Testis (tissue), 3 donors: ENCODE results near the gene RHEX. TPM values are rescaled to one million over a fixed set of nuclear protein-coding genes. Genes with fewer than 3 reads are reported as not detected.
"Not testable (repeated sequence)": the region's sequence is repeated elsewhere in the genome, so short reads cannot be mapped to it uniquely, and the experiment has no call there.

Source experiments
- DNase-seq: peaks from one replicate; pipeline ENCODE4 v3.0.0-alpha.2; 2019
- H3K27ac ChIP-seq, 2 donors: fragments of 200-600 bp; sonication (generic); one replicate each; pipeline ENCODE4 v1.5.1; 2019
- H3K27me3 ChIP-seq: fragments of 200-600 bp; sonication (generic); one replicate; pipeline ENCODE4 v1.5.1; 2019
- H3K36me3 ChIP-seq: fragments of 200-600 bp; sonication (generic); one replicate; pipeline ENCODE4 v1.5.1; 2017; ENCODE audit warnings: low read depth; ENCODE audit errors: missing control alignments
- H3K4me1 ChIP-seq: fragments of 200-600 bp; sonication (generic); one replicate; pipeline ENCODE4 v1.5.1; 2019
- H3K4me3 ChIP-seq, 2 donors: fragments of 200-600 bp; sonication (generic); one replicate each; pipeline ENCODE4 v1.5.1; 2017 to 2019
- H3K9me3 ChIP-seq: fragments of 200-600 bp; sonication (generic); one replicate; pipeline ENCODE4 v1.5.1; 2017
- POLR2A ChIP-seq: fragments of 450-650 bp; IDR thresholded peaks from one replicate; pipeline ENCODE4 v1.6.1; 2017; ENCODE audit warnings: antibody characterized with exemption, mild to moderate bottlenecking, moderate library complexity
- WGBS, 2 donors: methylation state at CpG; one replicate each; pipeline ENCODE4 v1.1.5; 2018; 5-methylcytosine and 5-hydroxymethylcytosine counted together
- intact Hi-C: fragments of 100-400 bp; cut with DNase I; formaldehyde crosslinking; loops from one replicate; pipeline ENCODE4 v1.15.1; 2023; ENCODE audit warnings: low total_unique reads
- polyA plus RNA-seq: library from polyadenylated mRNA; stranded (reverse); fragments of 350-450 nt; fragmentation: Illumina TruSeq; extraction: RNeasy Lipid Tissue Mini Kit (QIAGEN cat#74804); gene quantifications from one replicate; pipeline ENCODE4 v1.2.3, GENCODE V29; 2014; ENCODE audit warnings: low read depth, low replicate concordance; ENCODE audit not compliant: insufficient read depth
- total RNA-seq, 2 donors: library from RNA; depleted of rRNA; stranded (reverse); fragments of >200 nt; gene quantifications; one replicate each; pipeline ENCODE4 v1.2.3, GENCODE V29; 2016
- TF ChIP-seq, protein P1 (sequence below), 3 experiments: fragments of 450-650 bp in 2 of 3; fragments of 200-600 bp in 1 of 3; sonication (generic) in 1 of 3; IDR thresholded peaks; one replicate each; pipeline ENCODE4 v1.5.1; 2016 to 2019; ENCODE audit warnings: antibody characterized with exemption in 3 of 3, mild to moderate bottlenecking in 2 of 3, moderate library complexity in 1 of 3

The RHEX gene
- total and polyA plus RNA-seq, 3 donors from 2014 or later: 2.4 to 3.0 (median 2.9) TPM

DNA sequence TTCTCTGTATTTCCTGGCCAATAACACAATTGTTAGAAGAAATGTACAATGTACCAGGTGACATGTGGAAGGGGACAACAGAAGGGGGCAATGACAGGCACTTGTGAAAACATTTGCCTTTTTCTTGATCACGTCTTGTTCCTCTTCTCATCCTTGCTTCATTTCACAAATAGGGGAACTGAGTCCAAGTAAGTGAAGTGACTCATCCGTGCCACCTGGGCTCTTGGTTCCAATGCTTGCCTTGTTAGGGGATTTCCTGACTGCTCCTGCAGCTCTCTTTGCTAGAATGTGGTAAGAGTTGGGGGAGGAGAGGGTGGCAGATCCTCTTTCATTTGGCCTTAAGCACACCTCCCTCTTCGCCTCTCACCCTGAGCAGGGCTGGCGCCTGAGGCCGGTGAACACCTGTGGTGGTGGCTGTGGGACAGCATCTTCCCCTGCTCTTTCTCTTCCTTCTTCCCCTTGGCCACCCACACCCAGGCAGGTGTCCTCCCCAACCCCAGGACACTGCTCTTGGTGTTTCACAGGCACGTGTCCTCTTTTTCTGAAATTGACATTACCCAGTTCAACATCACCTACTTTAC, 2.2 kb upstream of the RHEX start:
- no peaks in the 10 kb centered on the region for H3K9me3 ChIP-seq
- no peaks in the 10 kb centered on the region for H3K4me1 ChIP-seq
- H3K4me3 ChIP-seq: no peak overlapping the region
- DNase-seq: no peak
- no peaks in the 10 kb centered on the region for H3K27me3 ChIP-seq
- no peaks in the 10 kb centered on the region for H3K36me3 ChIP-seq
- TF ChIP-seq, protein P1, sequence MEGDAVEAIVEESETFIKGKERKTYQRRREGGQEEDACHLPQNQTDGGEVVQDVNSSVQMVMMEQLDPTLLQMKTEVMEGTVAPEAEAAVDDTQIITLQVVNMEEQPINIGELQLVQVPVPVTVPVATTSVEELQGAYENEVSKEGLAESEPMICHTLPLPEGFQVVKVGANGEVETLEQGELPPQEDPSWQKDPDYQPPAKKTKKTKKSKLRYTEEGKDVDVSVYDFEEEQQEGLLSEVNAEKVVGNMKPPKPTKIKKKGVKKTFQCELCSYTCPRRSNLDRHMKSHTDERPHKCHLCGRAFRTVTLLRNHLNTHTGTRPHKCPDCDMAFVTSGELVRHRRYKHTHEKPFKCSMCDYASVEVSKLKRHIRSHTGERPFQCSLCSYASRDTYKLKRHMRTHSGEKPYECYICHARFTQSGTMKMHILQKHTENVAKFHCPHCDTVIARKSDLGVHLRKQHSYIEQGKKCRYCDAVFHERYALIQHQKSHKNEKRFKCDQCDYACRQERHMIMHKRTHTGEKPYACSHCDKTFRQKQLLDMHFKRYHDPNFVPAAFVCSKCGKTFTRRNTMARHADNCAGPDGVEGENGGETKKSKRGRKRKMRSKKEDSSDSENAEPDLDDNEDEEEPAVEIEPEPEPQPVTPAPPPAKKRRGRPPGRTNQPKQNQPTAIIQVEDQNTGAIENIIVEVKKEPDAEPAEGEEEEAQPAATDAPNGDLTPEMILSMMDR (IDR thresholded peaks at IDR 0.05): no peak
- no peak for TF ChIP-seq POLR2A
- intact Hi-C loops: no loop called here
- 87 to 94% methylated on average over 6 of the region's 6 CpGs for WGBS, 2 donors
- H3K27ac ChIP-seq: no peak overlapping the region

DNA sequence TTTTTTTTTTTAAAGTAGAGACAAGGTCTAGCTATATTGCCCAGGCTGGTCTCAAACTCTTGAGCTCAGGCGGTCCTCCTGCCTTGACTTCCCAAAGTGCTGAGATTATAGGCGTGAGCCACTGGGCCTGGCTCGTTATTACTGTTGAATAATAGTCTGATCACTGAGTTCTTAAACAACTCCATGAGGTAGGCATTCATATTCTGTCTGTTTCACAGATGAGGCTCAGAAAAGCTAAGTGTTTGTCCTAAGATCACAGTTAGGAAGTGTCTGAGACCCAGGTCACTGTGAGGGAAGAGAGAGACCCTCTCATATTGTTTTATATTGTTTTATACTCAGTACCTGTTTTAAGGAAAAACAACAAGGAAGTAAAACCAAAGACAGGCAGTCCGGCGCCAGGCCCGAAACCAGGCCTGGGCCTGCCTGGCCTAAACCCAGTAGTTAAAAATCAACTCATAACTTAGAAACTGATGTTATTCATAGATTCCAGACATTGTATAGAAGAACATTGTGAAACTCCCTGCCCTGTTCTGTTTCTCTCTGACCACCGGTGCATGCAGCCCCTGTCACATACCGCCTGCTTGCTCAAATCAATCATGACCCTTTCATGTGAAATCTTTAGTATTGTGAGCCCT, 625 bp upstream of the RHEX start:
- H3K27me3 ChIP-seq, H3K9me3 ChIP-seq, intact Hi-C loops, H3K36me3 ChIP-seq, DNase-seq, H3K27ac ChIP-seq, H3K4me3 ChIP-seq, H3K4me1 ChIP-seq: not testable (repeated sequence)
- WGBS, 2 donors: 91 to 98% methylated on average over 6 of the region's 8 CpGs

DNA sequence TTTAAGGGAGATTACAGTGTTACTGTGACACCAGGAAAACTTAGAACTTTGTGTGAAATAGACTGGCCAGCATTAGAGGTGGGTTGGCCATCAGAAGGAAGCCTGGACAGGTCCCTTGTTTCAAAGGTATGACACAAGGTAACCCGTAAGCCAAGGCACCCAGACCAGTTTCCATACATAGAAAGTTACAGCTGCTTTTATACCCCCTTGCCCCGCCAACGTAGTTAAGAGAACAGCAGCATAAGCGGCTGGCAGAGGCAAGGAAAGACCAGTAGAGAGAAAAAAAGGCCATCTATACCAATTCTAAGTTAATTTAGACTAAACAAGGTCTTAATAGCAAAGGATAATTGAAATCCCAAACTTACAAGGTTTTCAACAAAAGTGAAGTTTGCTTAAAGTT, 643 bp downstream of the RHEX start:
- H3K27me3 ChIP-seq, H3K4me3 ChIP-seq, H3K4me1 ChIP-seq, H3K9me3 ChIP-seq, H3K27ac ChIP-seq, DNase-seq, intact Hi-C loops, H3K36me3 ChIP-seq: not testable (repeated sequence)
- WGBS, 2 donors: 97% methylated on average over 4 of the region's 4 CpGs

DNA sequence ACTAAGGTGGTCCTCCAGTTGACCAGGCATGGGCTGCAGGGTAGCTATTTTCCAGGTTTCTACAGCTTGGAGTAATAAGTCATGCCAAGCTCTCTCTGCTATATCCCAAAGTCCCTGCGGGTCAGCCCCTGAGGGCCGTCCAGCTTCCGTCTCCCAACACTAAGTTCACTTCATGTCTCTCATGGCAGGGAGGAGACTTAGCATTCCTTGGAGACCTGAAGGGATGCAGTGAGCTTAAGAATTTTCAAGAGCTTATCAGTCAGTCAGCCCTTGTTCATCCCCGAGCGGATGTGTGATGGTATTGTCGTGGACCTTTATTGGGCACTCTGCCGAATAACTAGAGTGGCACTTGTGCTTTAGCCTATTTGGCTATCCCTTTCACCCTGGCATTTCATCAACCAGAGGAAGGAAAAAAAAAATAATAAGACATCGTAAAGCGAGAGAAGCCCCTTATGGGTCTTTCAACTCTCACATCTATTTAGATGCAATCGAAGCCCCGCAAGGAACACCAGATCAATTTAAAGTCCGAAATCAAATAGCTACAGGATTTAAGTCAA, 2.2 kb downstream of the RHEX start:
- H3K4me3 ChIP-seq, DNase-seq, H3K27me3 ChIP-seq, intact Hi-C loops, H3K4me1 ChIP-seq, H3K9me3 ChIP-seq, H3K36me3 ChIP-seq, H3K27ac ChIP-seq: not testable (repeated sequence)
- 94 to 97% methylated on average over 12 of the region's 12 CpGs for WGBS, 2 donors

DNA sequence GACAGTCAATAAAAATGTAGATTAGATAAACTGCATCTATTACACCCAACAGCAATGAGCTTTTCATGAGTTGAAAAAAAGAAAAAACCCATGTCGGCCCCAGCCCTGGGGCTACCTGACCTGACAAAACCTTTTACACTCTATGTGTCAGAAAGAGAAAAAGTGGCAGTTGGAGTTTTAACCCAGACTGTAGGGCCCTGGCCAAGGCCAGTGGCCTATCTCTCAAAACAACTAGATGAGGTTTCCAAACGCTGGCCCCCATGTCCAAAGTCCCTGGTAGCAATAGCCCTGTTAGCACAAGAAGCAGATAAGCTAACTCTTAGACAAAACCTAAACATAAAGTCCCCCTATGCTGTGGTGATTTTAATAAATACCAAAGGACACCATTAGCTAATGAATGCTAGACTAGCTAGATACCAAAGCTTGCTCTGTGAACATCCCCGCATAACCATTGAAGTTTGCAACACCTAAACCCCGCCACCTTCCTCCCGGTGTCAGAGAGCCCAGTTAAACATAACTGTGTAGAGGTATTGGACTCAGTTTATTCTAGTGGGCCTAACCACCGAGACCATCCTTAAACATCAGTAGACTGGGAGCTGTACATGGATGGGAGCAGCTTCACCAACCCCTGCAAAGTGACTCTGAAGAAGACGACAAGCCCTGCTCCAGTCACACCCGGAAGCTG, 2.8 kb downstream of the RHEX start:
- H3K9me3 ChIP-seq, H3K27ac ChIP-seq, H3K4me3 ChIP-seq, intact Hi-C loops, DNase-seq, H3K4me1 ChIP-seq, H3K27me3 ChIP-seq, H3K36me3 ChIP-seq: not testable (repeated sequence)
- 90 to 91% methylated on average over 8 of the region's 8 CpGs for WGBS, 2 donors

DNA sequence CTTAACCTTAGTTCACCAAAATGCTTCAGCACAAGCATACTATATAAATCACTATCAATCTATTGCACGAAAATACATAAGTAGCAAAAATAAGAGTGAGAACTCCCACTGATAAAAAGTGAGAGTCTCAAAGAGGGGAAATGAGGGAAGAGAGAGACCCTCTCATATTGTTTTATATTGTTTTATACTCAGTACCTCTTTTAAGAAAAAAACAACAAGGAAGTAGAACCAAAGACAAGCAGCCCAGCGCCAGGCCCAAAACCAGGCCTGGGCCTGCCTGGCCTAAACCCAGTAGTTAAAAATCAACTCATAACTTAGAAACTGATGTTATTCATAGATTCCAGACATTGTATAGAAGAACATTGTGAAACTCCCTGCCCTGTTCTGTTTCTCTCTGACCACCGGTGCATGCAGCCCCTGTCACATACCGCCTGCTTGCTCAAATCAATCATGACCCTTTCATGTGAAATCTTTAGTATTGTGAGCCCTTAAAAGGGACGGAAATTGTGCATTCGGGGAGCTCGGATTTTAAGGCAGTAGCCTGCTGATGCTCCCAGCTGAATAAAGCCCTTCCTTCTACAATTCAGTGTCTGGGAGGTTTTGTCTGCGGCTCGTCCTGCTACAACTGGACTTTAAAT, 5.4 kb downstream of the RHEX start:
- intact Hi-C loops, H3K4me3 ChIP-seq, DNase-seq: not testable (repeated sequence)

DNA sequence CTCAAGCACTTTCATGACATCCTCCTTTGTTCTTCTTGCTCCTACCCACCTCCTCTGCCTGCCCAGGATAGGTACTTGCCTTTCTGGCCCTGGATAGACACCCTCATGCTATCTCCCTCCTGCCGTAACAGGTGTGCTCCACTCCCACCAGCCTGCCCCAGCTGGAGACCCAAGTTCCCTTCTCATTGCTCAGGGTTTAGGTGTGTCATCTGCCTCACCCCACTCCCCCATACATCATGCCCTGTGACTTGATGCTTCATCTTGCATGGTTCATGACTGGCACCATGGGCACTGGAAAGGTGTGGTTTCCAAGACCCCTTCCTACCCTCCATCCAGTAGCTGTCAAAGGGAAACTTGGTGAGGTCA, 5.9 kb downstream of the RHEX start:
- H3K36me3 ChIP-seq: no peaks in the 10 kb centered on the region
- H3K9me3 ChIP-seq: no peaks in the 10 kb centered on the region
- TF ChIP-seq, protein P1 (IDR thresholded peaks at IDR 0.05): no peak
- no peak for TF ChIP-seq POLR2A
- no peaks in the 10 kb centered on the region for H3K4me1 ChIP-seq
- no peak overlapping the region for H3K27ac ChIP-seq
- 90 to 100% methylated on average over 1 of the region's 1 CpG for WGBS, 2 donors
- intact Hi-C loops: no loop called here
- no peak for DNase-seq
- H3K27me3 ChIP-seq: no peaks in the 10 kb centered on the region
- no peak overlapping the region for H3K4me3 ChIP-seq

More for the DNA sequence above, 5.4 kb downstream of the RHEX start:
- not testable (repeated sequence) for H3K27ac ChIP-seq, H3K27me3 ChIP-seq, H3K9me3 ChIP-seq, H3K36me3 ChIP-seq, H3K4me1 ChIP-seq
- WGBS, 2 donors: 92 to 94% methylated on average over 6 of the region's 9 CpGs
